Activated T-cell treated with anti-CD3 and anti-CD28 coated beads, Interleukin-2, amount 50 U/mL, for 24 hours (primary cell): Measurements from ENCODE around the gene IPCEF1.
A peak's percentile ranks its signal among the peaks of the same experiment; 100 is the strongest.
"Not testable (repeated sequence)": the region's sequence is repeated elsewhere in the genome, so short reads cannot be mapped to it uniquely, and the experiment has no call there.

ENCODE experiments used
- DNase-seq: peaks from one replicate; pipeline ENCODE4 v3.0.0-alpha.2; 2020
- H3K27ac Mint-ChIP-seq: 2 replicates; pipeline ENCODE4 v1.8.0; 2020; ENCODE audit warnings: mild to moderate bottlenecking, mixed read lengths
- H3K27me3 Mint-ChIP-seq: 2 replicates; pipeline ENCODE4 v1.8.0; 2020; ENCODE audit warnings: mixed read lengths
- H3K36me3 Mint-ChIP-seq: 2 replicates; pipeline ENCODE4 v1.8.0; 2020; ENCODE audit warnings: low read depth, mixed read lengths
- H3K4me1 Mint-ChIP-seq: 2 replicates; pipeline ENCODE4 v1.8.0; 2020; ENCODE audit warnings: low read depth, mixed read lengths
- H3K4me3 Mint-ChIP-seq: 2 replicates; pipeline ENCODE4 v1.8.0; 2020; ENCODE audit warnings: mild to moderate bottlenecking, moderate library complexity, mixed read lengths
- H3K9me3 Mint-ChIP-seq: 2 replicates; pipeline ENCODE4 v1.8.0; 2020; ENCODE audit warnings: mixed read lengths

Gene IPCEF1

DNA sequence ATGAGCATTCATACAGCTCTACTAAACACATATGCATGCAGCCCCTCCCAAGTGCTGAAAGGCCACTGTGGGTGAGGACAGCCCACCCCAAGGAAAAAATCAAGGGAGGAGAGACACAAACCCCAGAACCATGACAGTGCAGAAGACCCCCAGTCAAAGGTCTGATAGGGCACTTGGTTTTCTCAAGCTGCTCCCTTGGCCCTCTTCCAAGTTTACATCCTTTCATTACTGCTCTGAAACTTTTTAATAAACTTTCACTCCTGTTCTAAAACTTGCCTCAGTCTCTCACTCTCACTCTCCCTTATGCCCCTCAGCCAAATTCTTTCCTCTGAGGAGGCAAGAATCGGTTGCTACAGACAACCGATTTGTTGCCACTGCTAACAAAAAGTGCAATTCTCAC lies 24.9 kb downstream of the IPCEF1 start:
- DNase-seq, result no peak
- Mint-ChIP-seq H3K4me3 (no peak overlapping the region), H3K27ac (no peak overlapping the region), H3K36me3 (no peaks in the 10 kb centered on the region), H3K4me1 (peaks cover 7% of the 10 kb centered on the region), H3K9me3 (peaks cover 2% of the 10 kb centered on the region), H3K27me3 (peaks cover 3% of the 10 kb centered on the region)

DNA sequence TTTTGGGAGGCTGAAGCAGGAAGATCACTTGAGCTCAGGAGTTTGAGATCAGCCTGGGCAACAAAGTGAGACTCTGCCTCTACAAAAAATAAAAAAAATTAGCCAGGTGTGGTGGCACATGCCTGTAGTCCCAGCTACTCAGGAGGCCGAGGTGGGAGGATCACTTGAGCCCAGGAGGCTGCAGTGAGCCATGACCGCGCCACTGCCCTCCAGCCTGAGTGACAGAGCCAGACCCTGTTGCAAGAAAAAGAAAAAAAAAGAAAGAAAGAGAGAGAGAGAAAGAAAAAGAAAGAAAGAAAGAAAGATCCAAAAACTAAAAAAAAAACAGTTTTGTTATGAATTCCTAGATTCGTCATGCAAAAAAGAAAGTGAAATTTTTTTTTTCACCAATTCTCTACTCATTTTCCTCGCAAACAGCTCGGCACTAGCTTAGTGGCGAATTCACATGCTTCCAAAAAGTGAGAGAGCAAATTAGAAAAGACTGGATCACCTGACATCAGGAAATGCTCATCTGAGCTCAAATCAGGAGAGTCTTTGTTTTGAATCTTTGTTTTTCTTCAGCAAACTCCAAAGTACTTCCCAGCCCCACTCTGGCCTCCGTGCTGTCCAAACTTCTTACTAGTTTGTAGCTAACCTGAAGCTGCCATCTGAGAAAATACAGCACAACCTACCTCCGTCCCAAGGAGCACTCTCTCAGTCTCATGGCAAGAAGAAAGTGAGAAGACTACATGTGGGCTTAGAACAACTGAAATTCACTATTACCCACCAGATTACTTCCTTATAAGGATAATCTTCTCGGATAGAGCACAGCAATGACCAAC lies 27.0 kb downstream of the IPCEF1 start:
- no peaks in the 10 kb centered on the region for H3K36me3 Mint-ChIP-seq
- no peak for DNase-seq

DNA sequence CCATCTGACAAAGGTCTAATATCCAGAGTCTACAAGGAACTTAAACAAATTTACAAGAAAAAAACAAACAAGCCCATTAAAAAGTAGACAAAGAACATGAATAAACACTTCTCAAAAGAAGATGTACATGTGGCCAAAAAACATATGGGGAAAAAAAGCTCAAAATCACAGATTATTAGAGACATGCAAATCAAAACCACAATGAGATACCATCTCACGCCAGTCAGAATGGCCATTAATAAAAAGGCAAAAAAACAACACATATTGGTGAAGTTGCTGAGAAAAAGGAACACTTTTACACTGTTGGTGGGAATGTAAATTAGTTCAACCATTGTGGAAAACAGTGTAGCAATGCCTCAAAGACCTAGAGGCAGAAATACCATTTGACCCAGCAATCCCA lies 29.3 kb downstream of the IPCEF1 start:
- H3K4me1 Mint-ChIP-seq, H3K27me3 Mint-ChIP-seq, H3K4me3 Mint-ChIP-seq, H3K36me3 Mint-ChIP-seq, DNase-seq, H3K27ac Mint-ChIP-seq, H3K9me3 Mint-ChIP-seq: not testable (repeated sequence)

More for the DNA sequence above, 27.0 kb downstream of the IPCEF1 start:
- peaks cover 2% of the 10 kb centered on the region for H3K9me3 Mint-ChIP-seq
- peaks cover 7% of the 10 kb centered on the region for H3K4me1 Mint-ChIP-seq
- peaks cover 3% of the 10 kb centered on the region for H3K27me3 Mint-ChIP-seq
- peak overlapping the region; percentile 66 for H3K27ac Mint-ChIP-seq
- H3K4me3 Mint-ChIP-seq, result peak overlapping the region; percentile 24

DNA sequence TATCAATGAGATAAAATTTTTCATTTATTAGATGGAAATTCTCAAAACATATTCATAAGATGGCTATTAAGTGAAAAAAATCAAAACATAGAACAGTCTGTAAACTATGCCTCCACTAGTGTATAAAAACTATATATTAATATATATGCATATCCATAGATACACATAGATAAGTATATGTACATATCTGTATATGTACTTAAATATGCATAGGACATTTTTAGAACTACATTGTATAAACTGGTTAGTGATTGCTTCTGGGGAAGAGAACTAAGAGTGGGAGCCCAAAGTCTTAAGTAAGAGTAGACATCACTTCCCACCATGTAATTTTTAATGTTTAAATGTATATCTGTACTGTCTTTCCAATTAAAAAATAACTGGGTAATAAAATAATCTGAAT lies 31.5 kb downstream of the IPCEF1 start:
- H3K9me3 Mint-ChIP-seq, result no peaks in the 10 kb centered on the region
- no peak for DNase-seq
- H3K27me3 Mint-ChIP-seq, result peaks cover 3% of the 10 kb centered on the region
- H3K4me3 Mint-ChIP-seq, result no peak overlapping the region
- H3K4me1 Mint-ChIP-seq, result peaks cover 7% of the 10 kb centered on the region
- H3K27ac Mint-ChIP-seq, result no peak overlapping the region
- H3K36me3 Mint-ChIP-seq, result no peaks in the 10 kb centered on the region

DNA sequence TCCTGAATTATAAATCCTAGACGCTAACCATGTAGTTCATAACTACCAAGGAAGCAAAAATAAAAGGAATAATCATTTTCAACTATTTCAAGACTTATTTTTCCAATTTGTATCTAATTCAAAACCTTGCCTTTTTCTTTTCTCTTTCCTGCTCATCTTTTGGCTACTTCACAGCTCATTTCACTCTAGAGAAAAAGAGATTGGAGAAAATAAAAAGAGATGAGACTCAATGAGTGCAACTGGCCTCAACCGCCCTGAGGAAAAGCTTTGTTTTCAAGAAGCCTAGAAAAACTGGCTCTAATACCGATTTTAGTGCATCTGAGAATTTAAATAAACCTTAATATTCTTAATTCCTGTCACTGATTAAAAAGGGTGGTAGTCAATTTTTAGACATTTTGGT lies 36.4 kb downstream of the IPCEF1 start:
- Mint-ChIP-seq H3K9me3 (no peaks in the 10 kb centered on the region), H3K27ac (no peak overlapping the region), H3K4me1 (peaks cover 16% of the 10 kb centered on the region), H3K4me3 (no peak overlapping the region), H3K36me3 (no peaks in the 10 kb centered on the region), H3K27me3 (no peaks in the 10 kb centered on the region)
- no peak for DNase-seq

DNA sequence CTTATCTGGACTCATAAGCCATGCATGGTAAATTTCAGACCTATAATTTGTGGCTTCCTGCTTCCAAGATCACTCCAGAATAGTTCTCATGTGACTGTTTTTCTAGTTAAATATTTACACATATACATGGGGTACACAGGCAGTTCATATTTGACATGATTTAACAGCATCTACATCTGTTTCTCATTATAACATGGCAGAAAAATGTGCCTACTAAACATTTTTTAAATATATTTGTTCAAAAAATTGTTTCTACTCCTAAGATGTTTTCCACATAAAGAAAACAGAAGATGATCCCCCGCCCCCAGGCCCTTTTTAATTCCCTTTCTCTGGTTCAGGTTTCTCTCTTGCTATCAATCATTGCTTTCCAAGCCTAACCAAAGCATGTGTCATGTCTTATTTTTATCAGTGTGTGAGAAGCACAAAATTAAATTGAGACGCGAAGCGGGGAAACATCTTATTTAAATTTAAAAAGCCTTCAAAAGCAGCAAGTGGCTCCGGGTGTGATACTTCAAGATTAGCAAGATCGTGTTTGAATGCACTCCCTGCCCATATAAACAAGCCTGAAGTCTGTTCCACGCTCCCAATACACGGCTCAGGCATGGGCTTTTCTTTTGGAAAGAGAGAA lies 37.3 kb downstream of the IPCEF1 start:
- Mint-ChIP-seq H3K4me1 (peaks cover 16% of the 10 kb centered on the region), H3K4me3 (no peak overlapping the region), H3K27ac (no peak overlapping the region), H3K9me3 (no peaks in the 10 kb centered on the region), H3K36me3 (no peaks in the 10 kb centered on the region), H3K27me3 (no peaks in the 10 kb centered on the region)
- no peak for DNase-seq

DNA sequence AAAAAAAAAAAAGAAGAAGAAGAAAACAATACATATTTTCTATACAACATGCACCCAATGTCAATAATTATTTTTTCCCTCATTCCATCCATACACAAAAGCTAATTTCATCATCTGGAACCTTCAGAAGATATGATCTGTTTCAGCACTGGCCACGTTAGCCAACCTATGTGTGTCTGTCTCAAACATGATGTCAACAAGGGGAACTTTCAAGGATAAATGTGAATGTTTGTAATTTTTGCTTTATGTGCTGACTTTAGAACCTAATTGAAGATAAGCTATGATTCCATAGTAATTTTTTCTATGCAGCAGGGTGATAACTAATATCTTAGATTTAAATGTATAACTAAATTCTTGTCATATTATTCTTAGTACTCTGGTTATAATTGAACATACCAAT lies 37.9 kb downstream of the IPCEF1 start:
- DNase-seq, result no peak
- Mint-ChIP-seq H3K9me3 (no peaks in the 10 kb centered on the region), H3K4me1 (peaks cover 16% of the 10 kb centered on the region), H3K27me3 (no peaks in the 10 kb centered on the region), H3K4me3 (no peak overlapping the region), H3K36me3 (no peaks in the 10 kb centered on the region), H3K27ac (no peak overlapping the region)

DNA sequence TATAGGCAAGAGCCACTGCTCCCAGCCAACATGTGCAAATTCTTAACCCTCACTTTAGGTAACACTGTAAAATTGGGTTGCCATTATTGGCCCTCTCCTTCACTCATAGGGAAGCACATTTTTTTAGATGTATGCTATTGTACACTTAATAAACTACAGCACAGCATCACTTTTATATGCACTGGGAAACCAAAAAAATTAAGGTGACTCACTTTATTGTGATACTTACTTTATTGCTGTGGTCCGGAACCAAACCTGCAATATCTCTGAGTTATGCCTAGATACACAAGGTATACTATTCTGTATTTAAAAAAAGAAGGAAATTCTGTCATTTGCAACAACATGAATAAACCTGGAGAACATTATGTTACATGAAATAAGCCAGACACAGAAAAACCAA lies 40.5 kb downstream of the IPCEF1 start:
- Mint-ChIP-seq H3K4me1 (peaks cover 16% of the 10 kb centered on the region), H3K4me3 (no peak overlapping the region), H3K27me3 (no peaks in the 10 kb centered on the region), H3K9me3 (peaks cover 2% of the 10 kb centered on the region), H3K27ac (no peak overlapping the region), H3K36me3 (no peaks in the 10 kb centered on the region)
- DNase-seq, result no peak

DNA sequence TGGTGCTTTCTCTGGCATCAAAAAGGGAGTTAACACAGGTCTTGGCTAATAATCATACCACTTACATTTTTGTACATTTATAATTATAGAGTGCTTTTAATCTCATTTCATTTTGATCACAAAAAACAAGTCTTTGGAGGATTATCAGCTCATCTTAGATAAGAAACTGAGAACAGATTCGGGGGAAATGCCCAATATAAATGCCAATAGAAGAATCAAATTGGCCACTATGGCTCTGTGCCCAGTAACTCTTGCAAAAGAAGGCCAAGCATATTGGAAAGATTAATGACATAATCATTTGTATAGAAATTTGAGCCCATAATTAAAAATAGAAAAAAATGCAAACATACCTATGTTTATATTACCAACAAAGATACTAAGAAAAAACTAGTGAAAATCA lies 42.5 kb downstream of the IPCEF1 start:
- Mint-ChIP-seq H3K4me1 (peaks cover 17% of the 10 kb centered on the region), H3K27ac (no peak overlapping the region), H3K36me3 (no peaks in the 10 kb centered on the region), H3K9me3 (peaks cover 9% of the 10 kb centered on the region), H3K27me3 (peaks cover 4% of the 10 kb centered on the region), H3K4me3 (no peak overlapping the region)
- no peak for DNase-seq

DNA sequence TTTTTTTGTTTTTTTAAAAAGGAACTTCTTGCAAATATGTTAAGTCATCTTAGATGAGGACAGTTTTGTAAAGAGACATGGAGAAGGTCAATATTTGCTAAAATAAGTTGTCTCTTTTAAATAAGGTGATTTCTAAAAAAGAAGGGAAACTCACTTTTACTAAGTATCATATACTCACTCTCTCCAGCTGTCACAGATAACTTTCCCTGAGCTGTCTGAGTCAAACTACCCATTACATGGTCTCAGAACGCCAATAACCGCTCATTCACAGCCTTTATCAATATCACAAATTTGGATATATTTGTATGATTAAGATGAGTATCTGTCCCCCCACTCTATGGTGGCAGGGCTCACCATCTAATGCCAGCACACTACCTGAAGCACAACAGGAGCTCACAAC lies 47.6 kb downstream of the IPCEF1 start:
- Mint-ChIP-seq H3K27me3 (peaks cover 9% of the 10 kb centered on the region), H3K36me3 (no peaks in the 10 kb centered on the region), H3K4me1 (peaks cover 7% of the 10 kb centered on the region), H3K9me3 (peaks cover 9% of the 10 kb centered on the region), H3K4me3 (no peak overlapping the region), H3K27ac (no peak overlapping the region)
- DNase-seq, result no peak

DNA sequence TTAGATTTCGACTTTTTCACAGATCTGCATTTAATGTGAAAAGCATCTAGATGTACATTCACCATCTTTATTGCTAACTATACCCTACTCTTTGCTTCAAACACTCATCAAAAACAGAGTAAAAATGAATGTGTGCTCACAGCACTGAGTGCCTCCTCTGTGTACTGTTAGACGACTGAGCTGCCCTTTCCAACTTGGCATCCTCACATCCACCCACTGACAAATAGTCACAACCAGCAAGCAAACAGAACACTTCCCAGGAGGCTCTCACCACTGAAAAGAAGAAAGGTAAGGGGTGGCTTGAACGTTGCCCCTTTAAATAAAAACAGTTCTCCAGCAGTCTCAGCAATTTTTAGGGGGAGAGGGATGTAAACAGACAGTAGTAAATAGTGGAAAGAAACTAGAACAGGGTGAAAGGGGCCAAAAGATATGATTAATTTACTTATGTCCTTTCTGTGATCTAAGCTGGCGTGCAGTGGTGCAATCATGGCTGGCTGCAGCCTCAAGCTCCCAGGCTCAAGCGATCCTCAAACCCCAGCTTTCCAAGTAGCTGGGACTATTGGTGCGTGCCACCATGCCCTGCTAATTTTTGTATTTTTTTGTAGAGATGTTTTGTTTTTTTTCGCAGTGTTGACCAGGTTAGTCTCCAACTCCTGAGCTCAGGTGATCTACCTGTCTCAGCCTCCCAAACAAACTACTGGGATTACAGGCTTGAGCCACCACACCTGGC lies 48.7 kb downstream of the IPCEF1 start:
- Mint-ChIP-seq H3K27me3 (peaks cover 9% of the 10 kb centered on the region), H3K36me3 (no peaks in the 10 kb centered on the region), H3K9me3 (peaks cover 9% of the 10 kb centered on the region), H3K4me3 (no peak overlapping the region), H3K4me1 (peaks cover 7% of the 10 kb centered on the region), H3K27ac (no peak overlapping the region)
- DNase-seq, result no peak

DNA sequence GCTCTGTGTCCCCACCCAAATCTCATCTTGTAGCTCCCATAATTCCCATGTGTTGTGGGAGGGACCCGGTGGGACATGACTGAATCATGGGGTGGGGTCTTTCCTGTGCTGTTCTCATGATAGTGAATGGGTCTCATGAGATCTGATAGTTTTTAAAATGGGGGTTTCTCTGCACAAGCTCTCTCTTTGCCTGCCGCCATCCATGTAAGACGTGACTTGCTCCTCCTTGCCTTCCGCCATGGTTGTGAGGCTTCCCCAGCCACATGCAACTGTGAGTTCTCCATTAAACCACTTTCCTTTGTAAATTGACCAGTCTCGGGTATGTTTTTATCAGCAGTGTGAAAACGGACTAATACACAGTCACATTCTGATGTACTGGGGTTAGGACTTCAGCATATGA lies 49.5 kb downstream of the IPCEF1 start:
- DNase-seq, H3K27me3 Mint-ChIP-seq, H3K9me3 Mint-ChIP-seq, H3K27ac Mint-ChIP-seq, H3K36me3 Mint-ChIP-seq, H3K4me3 Mint-ChIP-seq: not testable (repeated sequence)
- peaks cover 14% of the 10 kb centered on the region for H3K4me1 Mint-ChIP-seq

DNA sequence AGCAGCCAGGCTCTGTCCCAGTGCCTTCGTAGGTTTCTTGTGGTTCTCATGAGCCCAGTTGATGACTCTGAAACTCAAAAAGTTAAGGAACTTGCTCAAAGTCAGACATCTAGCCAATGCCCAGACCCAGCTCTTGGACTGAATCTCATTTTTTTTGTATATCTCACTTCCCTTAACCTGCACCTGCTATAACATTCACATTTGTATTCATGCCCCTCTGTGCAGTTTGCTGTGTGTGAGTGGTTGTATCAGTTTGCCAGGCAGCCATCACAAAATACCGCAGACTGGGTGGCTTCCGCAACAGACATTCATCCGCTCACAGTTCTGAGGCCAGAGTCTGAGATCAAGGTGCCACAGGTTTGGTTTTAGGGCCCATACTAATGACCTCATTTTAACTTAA lies 49.9 kb downstream of the IPCEF1 start:
- Mint-ChIP-seq H3K36me3 (no peaks in the 10 kb centered on the region), H3K4me1 (peaks cover 18% of the 10 kb centered on the region), H3K9me3 (peaks cover 9% of the 10 kb centered on the region), H3K4me3 (no peak overlapping the region), H3K27ac (no peak overlapping the region), H3K27me3 (peaks cover 9% of the 10 kb centered on the region)
- DNase-seq, result no peak

DNA sequence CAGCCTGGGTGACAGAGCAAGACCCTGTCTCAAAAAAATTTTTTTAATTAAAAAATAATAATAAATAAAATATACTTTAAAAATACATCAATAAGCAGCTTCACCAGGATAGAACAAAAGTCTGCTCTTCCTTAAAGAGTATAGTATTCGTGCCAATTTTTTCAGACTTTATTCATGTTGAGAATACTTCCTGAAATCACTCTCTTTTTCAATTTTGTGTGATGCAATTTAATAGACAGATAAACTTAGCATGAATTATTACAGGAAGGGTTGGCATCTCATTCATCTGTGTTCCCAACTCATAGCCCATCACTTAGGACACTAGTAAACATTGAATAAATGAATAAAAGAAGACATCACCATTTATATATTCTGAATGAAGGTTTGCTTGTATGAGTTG lies 52.4 kb downstream of the IPCEF1 start:
- peaks cover 19% of the 10 kb centered on the region for H3K4me1 Mint-ChIP-seq
- H3K27ac Mint-ChIP-seq, result no peak overlapping the region
- H3K4me3 Mint-ChIP-seq, result no peak overlapping the region
- no peaks in the 10 kb centered on the region for H3K9me3 Mint-ChIP-seq
- DNase-seq, result no peak
- peaks cover 14% of the 10 kb centered on the region for H3K27me3 Mint-ChIP-seq
- H3K36me3 Mint-ChIP-seq, result no peaks in the 10 kb centered on the region

DNA sequence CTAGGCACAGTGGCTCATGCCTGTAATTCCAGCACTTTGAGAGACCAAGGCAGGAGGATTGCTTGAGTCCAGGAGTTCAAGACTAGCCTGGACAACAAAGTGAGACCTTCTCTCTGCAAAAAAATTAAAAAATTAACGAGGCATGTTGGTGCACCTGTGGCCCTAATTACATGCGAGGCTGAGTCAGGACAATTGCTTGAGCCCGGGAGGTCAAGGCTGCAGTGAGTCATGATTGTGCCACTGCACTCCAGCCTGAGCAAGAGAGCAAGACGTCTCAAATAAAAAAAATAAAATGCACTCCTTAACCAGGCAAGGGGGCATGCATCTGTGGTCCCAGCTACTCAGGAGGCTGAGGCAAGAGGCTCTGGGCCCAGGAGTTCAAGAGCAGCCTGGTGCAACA lies 53.0 kb downstream of the IPCEF1 start:
- Mint-ChIP-seq H3K4me1 (peaks cover 15% of the 10 kb centered on the region), H3K27me3 (peaks cover 14% of the 10 kb centered on the region)
- not testable (repeated sequence) for H3K4me3 Mint-ChIP-seq, H3K9me3 Mint-ChIP-seq, H3K27ac Mint-ChIP-seq, H3K36me3 Mint-ChIP-seq, DNase-seq
